Fibroblast of lung (primary cell): ENCODE measurements around the gene GCKR. TPM values are rescaled to one million over a fixed set of nuclear protein-coding genes. Genes with fewer than 3 reads are reported as not detected.

ENCODE experiments used
- DNase-seq, 2 donors: peaks; one replicate each; pipeline versions ENCODE4 v3.0.0 to v3.0.0-alpha.2; 2010; ENCODE audit warnings: low read depth in 2 of 2
- H2AFZ ChIP-seq: 2 replicates; pipeline ENCODE4 v1.5.1; 2012; ENCODE audit warnings: low read length, control low read depth, inconsistent platforms
- H3K27ac ChIP-seq: 2 replicates; pipeline ENCODE4 v1.5.1; 2011; ENCODE audit warnings: low read length, control low read depth; ENCODE audit not compliant: insufficient read depth
- H3K27me3 ChIP-seq: 2 replicates; pipeline ENCODE4 v1.5.1; 2011; ENCODE audit warnings: mild to moderate bottlenecking, low read length; ENCODE audit not compliant: control insufficient read depth, insufficient read depth
- H3K36me3 ChIP-seq: 2 replicates; pipeline ENCODE4 v1.5.1; 2011; ENCODE audit warnings: low read length; ENCODE audit not compliant: control insufficient read depth, insufficient read depth
- H3K4me1 ChIP-seq: 2 replicates; pipeline ENCODE4 v1.5.1; 2011; ENCODE audit warnings: low read length; ENCODE audit not compliant: control insufficient read depth, insufficient read depth; ENCODE audit errors: extremely low read depth
- H3K4me2 ChIP-seq: 2 replicates; pipeline ENCODE4 v1.5.1; 2011; ENCODE audit warnings: low read length, control low read depth; ENCODE audit not compliant: insufficient read depth; ENCODE audit errors: extremely low read depth
- H3K4me3 ChIP-seq, 4 experiments: fragments of 200-600 bp in 1 of 4; sonication (generic) in 1 of 4; replicated peaks in 1 of 4; 2 replicates each; pipeline ENCODE4 v1.5.1; 2011 to 2016; ENCODE audit warnings: low read length in 4 of 4, low read depth in 3 of 4, mild to moderate bottlenecking in 3 of 4, control low read depth in 2 of 4, inconsistent platforms in 1 of 4, mixed read lengths in 1 of 4; ENCODE audit not compliant: insufficient read depth in 1 of 4; ENCODE audit errors: control extremely low read depth in 1 of 4
- H3K79me2 ChIP-seq: 2 replicates; pipeline ENCODE4 v1.5.1; 2012; ENCODE audit warnings: mild to moderate bottlenecking, low read length, inconsistent platforms; ENCODE audit not compliant: control insufficient read depth, insufficient read depth
- H3K9ac ChIP-seq: 2 replicates; pipeline ENCODE4 v1.5.1; 2011; ENCODE audit warnings: mild to moderate bottlenecking, low read length, control low read depth; ENCODE audit not compliant: insufficient read depth
- H3K9me3 ChIP-seq: 2 replicates; pipeline ENCODE4 v1.5.1; 2012; ENCODE audit warnings: low read depth, low read length; ENCODE audit not compliant: control insufficient read depth, insufficient read depth
- H4K20me1 ChIP-seq: 2 replicates; pipeline ENCODE4 v1.5.1; 2011; ENCODE audit warnings: low read length; ENCODE audit not compliant: control insufficient read depth, insufficient read depth; ENCODE audit errors: extremely low read depth
- EZH2 ChIP-seq: IDR thresholded peaks from 2 replicates; pipeline ENCODE4 v1.5.1; 2012; ENCODE audit warnings: low read length, control low read depth, mild to moderate bottlenecking; ENCODE audit errors: missing control alignments
- polyA plus RNA-seq, 2 donors: library from polyadenylated mRNA; depleted of rRNA in 1 of 2; stranded (reverse) in 1 of 2; unstranded in 1 of 2; fragments of >200 nt; gene quantifications; 2 replicates each; pipeline ENCODE4 v1.2.1, GENCODE V29; 2011 to 2012; ENCODE audit warnings: missing spikeins in 1 of 2
- total RNA-seq: library from RNA; depleted of rRNA; stranded (reverse); fragments of >200 nt; gene quantifications from 2 replicates; pipeline ENCODE4 v1.2.1, GENCODE V29; 2014
- TF ChIP-seq, protein P1 (sequence below), 2 donors: IDR thresholded peaks in 1 of 2; conservative IDR thresholded peaks in 1 of 2; 1 replicate in 1 of 2; 2 replicates in 1 of 2; pipeline ENCODE4 v1.5.1; 2011 to 2012; ENCODE audit warnings: low read length in 2 of 2, control low read depth in 1 of 2, inconsistent platforms in 1 of 2, low read depth in 1 of 2, mild to moderate bottlenecking in 1 of 2

Gene GCKR
- total and polyA plus RNA-seq, 2 donors (not counting 1 experiment from before 2014, with no cell fraction given): 0.16 to 0.50 TPM

- no peaks in the 10 kb centered on the region for H3K9me3 ChIP-seq
- H3K4me3 ChIP-seq: no peak overlapping the region
- H3K36me3 ChIP-seq: no peaks in the 10 kb centered on the region
- H3K27ac ChIP-seq: no peak overlapping the region
- H4K20me1 ChIP-seq: no peaks in the 10 kb centered on the region
- no peaks in the 10 kb centered on the region for H3K4me1 ChIP-seq
- DNase-seq: no peak
- H3K9ac ChIP-seq: no peak overlapping the region
- H3K27me3 ChIP-seq: no peaks in the 10 kb centered on the region
- no peaks in the 10 kb centered on the region for H3K79me2 ChIP-seq
- no peak overlapping the region for H3K4me2 ChIP-seq
- TF ChIP-seq EZH2: no peak
- TF ChIP-seq, protein P1, sequence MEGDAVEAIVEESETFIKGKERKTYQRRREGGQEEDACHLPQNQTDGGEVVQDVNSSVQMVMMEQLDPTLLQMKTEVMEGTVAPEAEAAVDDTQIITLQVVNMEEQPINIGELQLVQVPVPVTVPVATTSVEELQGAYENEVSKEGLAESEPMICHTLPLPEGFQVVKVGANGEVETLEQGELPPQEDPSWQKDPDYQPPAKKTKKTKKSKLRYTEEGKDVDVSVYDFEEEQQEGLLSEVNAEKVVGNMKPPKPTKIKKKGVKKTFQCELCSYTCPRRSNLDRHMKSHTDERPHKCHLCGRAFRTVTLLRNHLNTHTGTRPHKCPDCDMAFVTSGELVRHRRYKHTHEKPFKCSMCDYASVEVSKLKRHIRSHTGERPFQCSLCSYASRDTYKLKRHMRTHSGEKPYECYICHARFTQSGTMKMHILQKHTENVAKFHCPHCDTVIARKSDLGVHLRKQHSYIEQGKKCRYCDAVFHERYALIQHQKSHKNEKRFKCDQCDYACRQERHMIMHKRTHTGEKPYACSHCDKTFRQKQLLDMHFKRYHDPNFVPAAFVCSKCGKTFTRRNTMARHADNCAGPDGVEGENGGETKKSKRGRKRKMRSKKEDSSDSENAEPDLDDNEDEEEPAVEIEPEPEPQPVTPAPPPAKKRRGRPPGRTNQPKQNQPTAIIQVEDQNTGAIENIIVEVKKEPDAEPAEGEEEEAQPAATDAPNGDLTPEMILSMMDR (conservative IDR thresholded peaks at IDR 0.05 in 1 of 2, IDR thresholded peaks at IDR 0.05 in 1 of 2; ENCODE audit: low read depth in 1 of 2, low read length in 2 of 2): no peak
- no peak overlapping the region for H2AFZ ChIP-seq
Measured at GRCh38 chr2:27520316-27520715, 23.7 kb downstream of the GCKR start.

- DNase-seq: no peak
Measured at GRCh38 chr2:27522400-27522945, 25.8 kb downstream of the GCKR start.

DNA sequence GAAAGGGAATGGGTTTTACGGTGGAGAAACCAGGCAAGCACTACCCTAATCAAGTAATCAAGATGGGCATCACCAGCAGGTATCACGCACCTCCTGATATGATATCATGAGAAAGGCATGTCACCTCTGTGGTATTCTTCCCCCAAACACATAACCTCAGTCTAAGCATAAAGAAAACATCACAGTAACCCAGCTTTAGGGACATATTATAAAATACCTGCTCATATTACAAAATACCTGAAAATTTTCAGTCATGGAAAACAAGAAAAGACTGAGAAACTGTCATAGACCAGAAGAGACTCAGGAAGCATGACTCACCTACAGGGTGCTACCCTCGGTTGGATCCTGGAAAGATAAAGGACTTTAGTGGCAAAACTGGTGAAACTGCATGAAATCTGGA lies 30.5 kb downstream of the GCKR start:
- Histone ChIP-seq H3K4me1 (no peaks in the 10 kb centered on the region), H3K9me3 (no peaks in the 10 kb centered on the region), H3K4me3 (no peak overlapping the region), H4K20me1 (no peaks in the 10 kb centered on the region), H3K4me2 (no peak overlapping the region), H3K79me2 (no peaks in the 10 kb centered on the region), H3K27ac (no peak overlapping the region), H2AFZ (no peak overlapping the region), H3K27me3 (no peaks in the 10 kb centered on the region), H3K9ac (no peak overlapping the region), H3K36me3 (no peaks in the 10 kb centered on the region)
- TF ChIP-seq, protein P1 (conservative IDR thresholded peaks at IDR 0.05 in 1 of 2, IDR thresholded peaks at IDR 0.05 in 1 of 2; ENCODE audit: low read depth in 1 of 2, low read length in 2 of 2): no peak
- TF ChIP-seq EZH2: no peak
- peak in 1 of 2 donors; percentile 11 for DNase-seq

More at GRCh38 chr2:27522400-27522945, 25.8 kb downstream of the GCKR start:
- Histone ChIP-seq H3K27ac (no peak overlapping the region), H4K20me1 (no peaks in the 10 kb centered on the region), H3K4me1 (no peaks in the 10 kb centered on the region), H3K9ac (no peak overlapping the region), H2AFZ (no peak overlapping the region), H3K4me2 (no peak overlapping the region), H3K9me3 (no peaks in the 10 kb centered on the region), H3K36me3 (no peaks in the 10 kb centered on the region), H3K27me3 (no peaks in the 10 kb centered on the region), H3K79me2 (no peaks in the 10 kb centered on the region), H3K4me3 (no peak overlapping the region)
- TF ChIP-seq EZH2: no peak
- TF ChIP-seq, protein P1 (conservative IDR thresholded peaks at IDR 0.05 in 1 of 2, IDR thresholded peaks at IDR 0.05 in 1 of 2; ENCODE audit: low read depth in 1 of 2, low read length in 2 of 2): no peak
